Activated T-helper 2 cell treated with anti-CD3 and anti-CD28 coated beads, Interferon-gamma antibody, Interleukin-2, Interleukin-4, amounts not matched to agents 10 μg/mL and 5 μg/mL and 100 μg/mL, durations not matched to agents 14 hours and 24 hours and 36 hours (primary cell): Measurements from ENCODE around the gene ZC2HC1C. TPM values are rescaled to one million over a fixed set of nuclear protein-coding genes. Genes with fewer than 3 reads are reported as not detected.
"Not testable (repeated sequence)": the region's sequence is repeated elsewhere in the genome, so short reads cannot be mapped to it uniquely, and the experiment has no call there.

ENCODE experiments used
- DNase-seq: peaks from one replicate; pipeline ENCODE4 v3.0.0; 2021; ENCODE audit warnings: low spot score
- H3K27ac Mint-ChIP-seq: one replicate; pipeline ENCODE4 v1.8.0; 2021; ENCODE audit warnings: mixed read lengths
- H3K27me3 Mint-ChIP-seq: one replicate; pipeline ENCODE4 v1.8.0; 2021; ENCODE audit warnings: low read depth, mixed read lengths
- H3K36me3 Mint-ChIP-seq: one replicate; pipeline ENCODE4 v1.8.0; 2021; ENCODE audit warnings: low read depth, mixed read lengths
- H3K4me1 Mint-ChIP-seq: one replicate; pipeline ENCODE4 v1.8.0; 2021; ENCODE audit warnings: low read depth, mixed read lengths
- H3K4me3 Mint-ChIP-seq: one replicate; pipeline ENCODE4 v1.8.0; 2021; ENCODE audit warnings: low read depth, mild to moderate bottlenecking, moderate library complexity, mixed read lengths
- H3K9me3 Mint-ChIP-seq: one replicate; pipeline ENCODE4 v1.8.0; 2021; ENCODE audit warnings: mixed read lengths
- intact Hi-C: fragments of 100-400 bp; cut with micrococcal nuclease; formaldehyde crosslinking; loops from one replicate; pipeline ENCODE4 v1.15.1; 2023
- total RNA-seq: library from RNA; stranded (reverse); gene quantifications from 2 replicates; pipeline ENCODE4 v1.2.3, GENCODE V29; 2022

Gene ZC2HC1C
- total RNA-seq, 1 donor from 2014 or later = 1.5 TPM

DNA sequence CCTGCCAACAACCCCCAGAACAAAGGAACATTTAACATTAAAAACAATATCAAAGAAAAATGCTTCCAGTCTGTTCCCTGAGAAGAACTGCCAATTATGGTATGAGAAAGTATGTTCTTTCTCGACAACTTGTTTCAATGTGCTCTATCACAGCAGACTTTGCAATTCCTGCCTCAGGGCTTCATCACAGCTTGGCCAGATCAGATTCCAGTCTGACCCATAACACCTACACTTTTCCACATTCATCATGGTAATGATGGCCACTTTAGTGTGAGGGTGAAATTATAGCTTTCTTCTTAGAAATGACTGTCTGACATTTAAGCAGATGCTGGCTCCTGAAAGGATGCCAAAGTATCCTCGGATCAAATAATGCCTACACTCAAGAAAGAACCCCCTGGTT is 40.4 kb downstream of the ZC2HC1C start:
- Mint-ChIP-seq H3K27ac (no peak overlapping the region), H3K9me3 (no peaks in the 10 kb centered on the region), H3K4me1 (peaks cover 13% of the 10 kb centered on the region), H3K36me3 (peaks cover 75% of the 10 kb centered on the region), H3K4me3 (no peak overlapping the region), H3K27me3 (no peaks in the 10 kb centered on the region)
- intact Hi-C loops = no loop called here
- DNase-seq = no peak

DNA sequence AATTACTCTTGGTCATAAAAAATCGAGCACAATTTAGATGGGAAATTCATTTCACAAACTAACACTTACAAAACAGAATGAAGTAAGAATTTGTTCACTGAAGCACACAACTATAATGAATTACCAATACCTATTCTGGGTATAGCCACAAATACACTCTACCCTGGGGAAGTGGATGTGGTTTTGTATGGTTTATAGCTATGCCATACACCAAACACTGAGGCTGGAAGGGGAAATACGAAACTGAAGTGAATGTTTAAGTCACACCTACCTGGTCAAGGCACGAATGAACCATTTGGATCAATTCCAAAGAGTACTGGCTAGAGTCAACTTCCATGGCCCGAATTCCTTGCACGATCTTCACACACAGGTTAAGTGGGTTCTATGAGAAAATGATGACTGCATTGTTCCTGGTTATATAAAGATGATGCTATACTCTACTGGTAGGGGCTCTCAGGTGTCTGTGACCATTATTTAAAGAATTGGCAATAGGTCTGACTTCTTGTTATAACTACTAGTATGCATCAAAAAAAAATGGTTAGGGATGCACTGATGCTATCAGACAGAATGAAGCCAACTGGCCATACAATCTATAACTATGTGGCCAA is 44.6 kb downstream of the ZC2HC1C start:
- H3K4me3 Mint-ChIP-seq = no peak overlapping the region
- peaks cover 81% of the 10 kb centered on the region for H3K36me3 Mint-ChIP-seq
- no peak for DNase-seq
- H3K27ac Mint-ChIP-seq = no peak overlapping the region
- no peaks in the 10 kb centered on the region for H3K27me3 Mint-ChIP-seq
- H3K9me3 Mint-ChIP-seq = no peaks in the 10 kb centered on the region
- intact Hi-C loops = no loop called here
- H3K4me1 Mint-ChIP-seq = peaks cover 13% of the 10 kb centered on the region

DNA sequence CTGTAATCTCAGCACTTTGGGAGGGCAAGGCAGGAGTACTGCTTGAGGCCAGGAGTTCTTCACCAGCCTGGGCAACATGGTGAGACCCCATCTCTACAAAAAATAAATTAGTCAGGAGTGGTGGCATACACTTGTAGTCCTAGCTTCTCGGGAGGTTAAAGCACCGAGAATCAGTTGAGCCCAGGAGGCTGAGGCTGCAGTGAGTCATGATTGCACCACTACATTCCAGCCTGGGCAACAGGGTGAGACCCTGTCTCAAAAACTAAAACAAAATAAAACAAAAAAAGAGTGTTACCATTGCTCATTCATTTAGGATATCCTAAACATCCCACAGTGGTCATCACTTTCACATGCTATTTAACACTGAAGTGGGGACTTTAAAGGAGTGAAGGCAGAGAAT is 49.6 kb downstream of the ZC2HC1C start:
- no peaks in the 10 kb centered on the region for H3K9me3 Mint-ChIP-seq
- peaks cover 63% of the 10 kb centered on the region for H3K36me3 Mint-ChIP-seq
- intact Hi-C loops = no loop called here
- H3K27ac Mint-ChIP-seq = no peak overlapping the region
- H3K27me3 Mint-ChIP-seq = no peaks in the 10 kb centered on the region
- H3K4me3 Mint-ChIP-seq = no peak overlapping the region
- H3K4me1 Mint-ChIP-seq = peaks cover 22% of the 10 kb centered on the region
- no peak for DNase-seq

DNA sequence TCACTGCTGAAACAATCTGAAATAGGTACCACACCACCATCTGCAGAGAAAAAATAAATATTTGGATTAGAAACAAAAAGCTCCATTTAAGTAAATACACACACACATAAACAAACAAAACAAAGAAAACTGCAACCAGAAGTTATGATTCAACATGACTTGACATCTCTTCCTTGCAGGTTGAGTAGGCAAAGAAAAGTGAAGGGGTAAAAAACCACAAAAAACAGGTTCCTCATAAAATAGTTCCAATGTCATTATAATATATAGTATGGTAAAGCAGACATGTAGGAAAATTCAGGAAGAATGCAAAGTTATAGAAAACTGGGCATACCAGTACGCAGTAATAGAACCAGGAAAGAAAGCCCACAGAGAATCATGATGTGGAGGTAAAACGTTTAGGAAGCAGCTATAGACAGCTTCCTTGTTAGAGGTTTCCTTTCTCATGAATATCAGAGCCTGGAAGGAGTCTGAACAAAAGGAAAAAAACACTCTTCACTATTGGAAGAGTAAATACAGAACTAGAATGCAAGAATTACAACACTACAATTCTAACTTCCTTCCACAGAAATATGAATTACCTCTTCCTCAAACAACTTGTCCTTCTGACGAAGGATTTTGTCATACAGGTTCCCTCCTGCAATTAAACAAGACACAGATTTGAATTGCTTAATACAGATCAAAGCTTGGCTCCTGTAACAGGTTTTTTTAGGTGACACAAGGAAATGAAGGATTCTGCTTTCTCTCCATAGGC is 51.3 kb downstream of the ZC2HC1C start:
- Mint-ChIP-seq H3K36me3 (peaks cover 58% of the 10 kb centered on the region), H3K27ac (no peak overlapping the region)

GRCh38 chr14:75121552-75121951 is 52.1 kb downstream of the ZC2HC1C start:
- Mint-ChIP-seq H3K27ac (no peak overlapping the region), H3K4me1 (peaks cover 34% of the 10 kb centered on the region), H3K36me3 (peaks cover 56% of the 10 kb centered on the region), H3K27me3 (no peaks in the 10 kb centered on the region), H3K4me3 (no peak overlapping the region), H3K9me3 (no peaks in the 10 kb centered on the region)
- no peak for DNase-seq
- intact Hi-C loops = loop anchor here (10.0 kb wide), 1 partner anchor 373 kb away; no protein-coding TSS in a partner anchor

More for the DNA sequence above, 51.3 kb downstream of the ZC2HC1C start:
- H3K4me3 Mint-ChIP-seq = no peak overlapping the region
- H3K9me3 Mint-ChIP-seq = no peaks in the 10 kb centered on the region
- no peaks in the 10 kb centered on the region for H3K27me3 Mint-ChIP-seq
- no peak for DNase-seq
- intact Hi-C loops = loop anchor here (10.0 kb wide), 1 partner anchor 374 kb away; no protein-coding TSS in a partner anchor
- peaks cover 28% of the 10 kb centered on the region for H3K4me1 Mint-ChIP-seq

GRCh38 chr14:75123991-75124390 is 54.5 kb downstream of the ZC2HC1C start:
- Mint-ChIP-seq H3K27me3 (no peaks in the 10 kb centered on the region), H3K36me3 (peaks cover 49% of the 10 kb centered on the region), H3K9me3 (no peaks in the 10 kb centered on the region), H3K4me1 (peaks cover 46% of the 10 kb centered on the region), H3K27ac (peak overlapping the region; percentile 38), H3K4me3 (peak overlapping the region; percentile 15)
- DNase-seq = peak; percentile 18
- intact Hi-C loops = loop anchor here (10.0 kb wide), 1 partner anchor 371 kb away; no protein-coding TSS in a partner anchor

- Mint-ChIP-seq H3K27me3 (no peaks in the 10 kb centered on the region), H3K9me3 (no peaks in the 10 kb centered on the region), H3K36me3 (peaks cover 39% of the 10 kb centered on the region), H3K4me1 (peaks cover 42% of the 10 kb centered on the region), H3K4me3 (peak overlapping the region; percentile 98), H3K27ac (peak overlapping the region; percentile 18)
- no peak for DNase-seq
- intact Hi-C loops = loop anchor here (5.0 to 10.0 kb wide), 3 partner anchors 52 to 537 kb away; partner anchors contain the start of genes ERG28, TMED10 and TTLL5
These were observed 56.2 kb downstream of the ZC2HC1C start for GRCh38 chr14:75125617-75126016.

GRCh38 chr14:75126121-75126544 is 56.7 kb downstream of the ZC2HC1C start:
- H3K4me3 Mint-ChIP-seq = peak overlapping the region; percentile 98
- DNase-seq = no peak
- H3K27ac Mint-ChIP-seq = peak overlapping the region; percentile 96
- no peaks in the 10 kb centered on the region for H3K9me3 Mint-ChIP-seq
- no peaks in the 10 kb centered on the region for H3K27me3 Mint-ChIP-seq
- H3K36me3 Mint-ChIP-seq = peaks cover 36% of the 10 kb centered on the region
- intact Hi-C loops = loop anchor here (5.0 to 10.0 kb wide), 3 partner anchors 51 to 536 kb away; partner anchors contain the start of genes ERG28, TMED10 and TTLL5
- peaks cover 40% of the 10 kb centered on the region for H3K4me1 Mint-ChIP-seq

DNA sequence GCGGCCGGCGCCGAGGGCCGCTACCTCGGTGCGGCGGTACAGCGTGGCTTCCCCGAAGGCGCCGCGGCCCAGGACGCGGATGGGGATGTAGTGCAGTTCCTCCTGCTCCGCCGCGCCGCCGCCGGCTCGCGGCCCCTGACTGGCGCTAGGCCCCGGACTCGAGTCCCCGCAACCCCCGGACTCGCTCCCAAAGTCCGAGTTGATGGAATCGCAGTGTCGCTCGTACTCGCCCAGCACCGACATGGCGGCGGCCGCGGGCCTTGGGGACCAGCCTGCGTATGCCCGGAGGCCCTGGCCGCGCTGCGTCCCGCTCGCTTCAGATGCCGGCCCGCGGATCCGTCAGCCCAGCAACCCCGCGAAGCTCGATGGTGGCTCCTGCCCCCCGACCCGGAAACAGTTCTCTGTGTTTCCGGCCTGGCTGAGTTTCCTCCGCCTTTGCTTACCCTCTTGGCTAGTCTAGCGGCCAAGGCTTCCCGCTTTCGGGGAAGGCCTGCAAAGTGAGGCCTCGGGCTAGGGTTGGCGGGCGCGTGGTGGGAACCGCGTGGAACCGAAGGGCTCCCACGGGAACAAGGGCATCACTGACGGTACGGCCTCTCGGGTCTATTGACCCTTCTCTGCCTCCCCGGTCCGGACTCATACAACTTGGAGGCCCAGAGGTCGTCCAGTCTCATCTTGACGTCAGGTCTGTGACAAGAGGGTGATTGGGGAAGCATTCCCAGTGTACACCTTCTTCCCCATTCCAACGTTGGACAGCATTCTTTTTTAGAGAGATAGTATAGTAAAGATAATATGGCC is 57.4 kb downstream of the ZC2HC1C start, which contains the start of gene NEK9:
Gene NEK9 (minus strand): TSS at position 370 of the 795 bp plus-strand sequence. CDS start 127 bp downstream, at position 243.
- Mint-ChIP-seq H3K4me1 (peaks cover 39% of the 10 kb centered on the region), H3K4me3 (peak within 1 kb of the TSS; percentile 98), H3K9me3 (no peaks in the 10 kb centered on the region), H3K27me3 (no peaks in the 10 kb centered on the region), H3K27ac (peak within 1 kb of the TSS; percentile 96), H3K36me3 (peaks cover 33% of the 10 kb centered on the region)
- intact Hi-C loops = loop anchor here (1.0 to 10.0 kb wide), 4 partner anchors 50 to 535 kb away; partner anchors contain the start of genes ERG28, TMED10 and TTLL5
- peak; percentile 85 for DNase-seq

GRCh38 chr14:75127474-75127820 is 58.0 kb downstream of the ZC2HC1C start:
- not testable (repeated sequence) for DNase-seq, H3K9me3 Mint-ChIP-seq, H3K27me3 Mint-ChIP-seq
- Mint-ChIP-seq H3K4me3 (peak overlapping the region; percentile 98), H3K27ac (peak overlapping the region; percentile 96), H3K4me1 (peaks cover 39% of the 10 kb centered on the region), H3K36me3 (peaks cover 33% of the 10 kb centered on the region)
- intact Hi-C loops = loop anchor here (1.0 to 10.0 kb wide), 4 partner anchors 50 to 535 kb away; partner anchors contain the start of genes ERG28, TMED10 and TTLL5

- H3K9me3 Mint-ChIP-seq = no peaks in the 10 kb centered on the region
- intact Hi-C loops = loop anchor here (1.0 to 10.0 kb wide), 4 partner anchors 49 to 534 kb away; partner anchors contain the start of genes ERG28, TMED10 and TTLL5
- H3K27me3 Mint-ChIP-seq = no peaks in the 10 kb centered on the region
- H3K27ac Mint-ChIP-seq = peak overlapping the region; percentile 94
- H3K4me1 Mint-ChIP-seq = peaks cover 42% of the 10 kb centered on the region
- H3K4me3 Mint-ChIP-seq = peak overlapping the region; percentile 98
- DNase-seq = no peak
- peaks cover 38% of the 10 kb centered on the region for H3K36me3 Mint-ChIP-seq
These were observed 58.6 kb downstream of the ZC2HC1C start for GRCh38 chr14:75127903-75128595.

- H3K36me3 Mint-ChIP-seq = peaks cover 44% of the 10 kb centered on the region
- H3K27ac Mint-ChIP-seq = no peak overlapping the region
- H3K27me3 Mint-ChIP-seq = no peaks in the 10 kb centered on the region
- H3K4me3 Mint-ChIP-seq = peak overlapping the region; percentile 24
- no peak for DNase-seq
- peaks cover 42% of the 10 kb centered on the region for H3K4me1 Mint-ChIP-seq
- no peaks in the 10 kb centered on the region for H3K9me3 Mint-ChIP-seq
- intact Hi-C loops = loop anchor here (5.0 to 10.0 kb wide), 3 partner anchors 49 to 534 kb away; partner anchors contain the start of genes ERG28, TMED10 and TTLL5
These were observed 59.2 kb downstream of the ZC2HC1C start for GRCh38 chr14:75128596-75128990.
